MM.1S (cell line): ENCODE measurements around the gene FGD4.

Experiments
- DNase-seq: peaks from one replicate; pipeline ENCODE4 v3.0.0-alpha.2; 2015
- H2AFZ ChIP-seq: fragments of 300-600 bp; sonication (generic); 2 replicates; pipeline ENCODE4 v1.6.0; 2016; ENCODE audit warnings: antibody characterized with exemption, low read length
- H3F3A ChIP-seq: fragments of 300-600 bp; sonication (generic); 2 replicates; pipeline ENCODE4 v1.6.1; 2016; ENCODE audit warnings: mild to moderate bottlenecking, antibody characterized with exemption, low read length, moderate library complexity, mixed read lengths; ENCODE audit not compliant: insufficient read depth
- H3K27ac ChIP-seq: fragments of 300-600 bp; sonication (generic); 2 replicates; pipeline ENCODE4 v1.5.1; 2016; ENCODE audit warnings: mild to moderate bottlenecking, low read length
- H3K27me3 ChIP-seq: fragments of 300-600 bp; sonication (generic); replicated peaks from 2 replicates; pipeline ENCODE4 v1.6.0; 2016; ENCODE audit warnings: low read length; ENCODE audit not compliant: insufficient read depth
- H3K36me3 ChIP-seq: fragments of 300-600 bp; sonication (generic); replicated peaks from 2 replicates; pipeline ENCODE4 v1.6.1; 2016; ENCODE audit warnings: mild to moderate bottlenecking, low read length, mixed read lengths; ENCODE audit not compliant: insufficient read depth
- H3K4me1 ChIP-seq: fragments of 300-600 bp; sonication (generic); 2 replicates; pipeline ENCODE4 v1.6.1; 2016; ENCODE audit warnings: low read length, mixed read lengths
- H3K4me2 ChIP-seq: fragments of 300-600 bp; sonication (generic); 2 replicates; pipeline ENCODE4 v1.6.0; 2016; ENCODE audit warnings: low read depth, low read length
- H3K4me3 ChIP-seq: fragments of 300-600 bp; sonication (generic); 2 replicates; pipeline ENCODE4 v1.5.1; 2016; ENCODE audit warnings: low read length, mixed read lengths
- H3K79me2 ChIP-seq: fragments of 300-600 bp; sonication (generic); 2 replicates; pipeline ENCODE4 v1.6.1; 2016; ENCODE audit warnings: mixed run types, low read length, mixed read lengths
- H3K9ac ChIP-seq: fragments of 300-600 bp; sonication (generic); 2 replicates; pipeline ENCODE4 v1.6.1; 2016; ENCODE audit warnings: low read length, mixed read lengths
- H3K9me2 ChIP-seq: fragments of 300-600 bp; sonication (generic); replicated peaks from 2 replicates; pipeline ENCODE4 v1.6.1; 2016; ENCODE audit warnings: mild to moderate bottlenecking, low read length, mixed read lengths; ENCODE audit not compliant: insufficient read depth
- H3K9me3 ChIP-seq: fragments of 300-600 bp; sonication (generic); replicated peaks from 2 replicates; pipeline ENCODE4 v1.6.1; 2016; ENCODE audit warnings: mild to moderate bottlenecking, low read length, mixed read lengths; ENCODE audit not compliant: insufficient read depth
- H4K20me1 ChIP-seq: fragments of 300-600 bp; sonication (generic); 2 replicates; pipeline ENCODE4 v1.6.1; 2016; ENCODE audit warnings: mild to moderate bottlenecking, low read length, moderate library complexity, mixed read lengths; ENCODE audit not compliant: insufficient read depth
- CTCF ChIP-seq: fragments of 300-600 bp; sonication (generic); IDR thresholded peaks from 2 replicates; pipeline ENCODE4 v1.5.1; 2016; ENCODE audit warnings: antibody characterized with exemption, low read length, mixed read lengths
- EZH2 ChIP-seq: fragments of 300-600 bp; sonication (generic); optimal IDR thresholded peaks from 2 replicates; pipeline ENCODE3; 2017; ENCODE audit warnings: low read depth, mild to moderate bottlenecking, antibody characterized with exemption, low read length, mixed read lengths
- EZH2phosphoT487 ChIP-seq: fragments of 300-600 bp; sonication (generic); IDR thresholded peaks from 2 replicates; pipeline ENCODE4 v1.6.1; 2018; ENCODE audit warnings: antibody characterized with exemption, low read length

Gene FGD4

GRCh38 chr12:32446316-32447119, 47.2 kb downstream of the FGD4 start:
- Histone ChIP-seq H3K4me2 (no peak overlapping the region), H3K4me3 (no peak overlapping the region), H4K20me1 (no peaks in the 10 kb centered on the region), H3K9me3 (no peaks in the 10 kb centered on the region), H3F3A (no peaks in the 10 kb centered on the region), H3K4me1 (no peaks in the 10 kb centered on the region), H3K9ac (no peak overlapping the region), H3K79me2 (no peaks in the 10 kb centered on the region), H3K36me3 (no peaks in the 10 kb centered on the region), H3K27me3 (no peaks in the 10 kb centered on the region), H2AFZ (no peak overlapping the region), H3K9me2 (no peaks in the 10 kb centered on the region), H3K27ac (no peak overlapping the region)
- no peak for DNase-seq
- TF ChIP-seq CTCF (no peak), EZH2 (no peak), EZH2phosphoT487 (no peak)

GRCh38 chr12:32448586-32448985, 49.2 kb downstream of the FGD4 start:
- H3K79me2 ChIP-seq: no peaks in the 10 kb centered on the region
- TF ChIP-seq EZH2phosphoT487 (no peak), CTCF (no peak), EZH2 (no peak)

GRCh38 chr12:32450363-32450762, 51.0 kb downstream of the FGD4 start:
- Histone ChIP-seq H3K9ac (no peak overlapping the region), H3K27ac (no peak overlapping the region), H3K4me2 (no peak overlapping the region), H3K9me3 (no peaks in the 10 kb centered on the region), H3F3A (no peaks in the 10 kb centered on the region), H3K4me3 (no peak overlapping the region), H3K27me3 (no peaks in the 10 kb centered on the region), H4K20me1 (no peaks in the 10 kb centered on the region), H3K79me2 (peaks cover 5% of the 10 kb centered on the region; the same call in 1 of the 2 replicates), H3K9me2 (no peaks in the 10 kb centered on the region), H2AFZ (no peak overlapping the region), H3K4me1 (no peaks in the 10 kb centered on the region), H3K36me3 (no peaks in the 10 kb centered on the region)
- TF ChIP-seq EZH2 (no peak), EZH2phosphoT487 (no peak), CTCF (no peak)
- no peak for DNase-seq

More at GRCh38 chr12:32448586-32448985, 49.2 kb downstream of the FGD4 start:
- H3K9ac ChIP-seq: no peak overlapping the region
- no peaks in the 10 kb centered on the region for H3K27me3 ChIP-seq
- no peaks in the 10 kb centered on the region for H3K36me3 ChIP-seq
- H3K4me3 ChIP-seq: no peak overlapping the region
- no peaks in the 10 kb centered on the region for H3K4me1 ChIP-seq
- no peak for DNase-seq
- no peak overlapping the region for H3K27ac ChIP-seq
- H3K9me2 ChIP-seq: no peaks in the 10 kb centered on the region
- no peaks in the 10 kb centered on the region for H4K20me1 ChIP-seq
- no peaks in the 10 kb centered on the region for H3K9me3 ChIP-seq
- H3F3A ChIP-seq: no peaks in the 10 kb centered on the region
- H2AFZ ChIP-seq: no peak overlapping the region
- no peak overlapping the region for H3K4me2 ChIP-seq
